HCT116 (cell line): ENCODE data around the gene DOCK3. TPM values are rescaled to one million over a fixed set of nuclear protein-coding genes. Genes with fewer than 3 reads are reported as not detected.
"Not testable (repeated sequence)": the region's sequence is repeated elsewhere in the genome, so short reads cannot be mapped to it uniquely, and the experiment has no call there.

Experiments used
- ATAC-seq: fragments of 200-7000 bp; cut with Tn5 transposase; 2 replicates; pipeline ENCODE4 v1.9.1; 2020; ENCODE audit warnings: mild to moderate bottlenecking, moderate library complexity
- BruUV-seq: library from RNA; stranded (reverse); fragments of 400-500 nt; replicated peaks from 2 replicates; lab custom pipeline; 2021; lab: Mats Ljungman, UMichigan
- CTCF ChIA-PET: fragments of 300-600 bp; sonication (Branson Sonifier 250); formaldehyde crosslinking; loops from one replicate; lab custom pipeline; 2021; ENCODE audit warnings: antibody characterized with exemption; lab: Charles Lee
- POLR2A ChIA-PET: fragments of 300-600, 350-600 bp; sonication (Branson Sonifier 250); formaldehyde crosslinking; loops from one replicate; lab custom pipeline; 2021; ENCODE audit warnings: antibody characterized with exemption; lab: Charles Lee
- RAD21 ChIA-PET, 2 experiments: fragments of 300-600 bp; sonication (Branson Sonifier 250); formaldehyde crosslinking; loops; one replicate each; lab custom pipeline; 2023; ENCODE audit warnings: low total read pairs in 2 of 2; ENCODE audit not compliant: uncharacterized antibody in 2 of 2, unreplicated experiment in 2 of 2, low non-redundant PET in 1 of 2; lab: Charles Lee
- DNase-seq: peaks from one replicate; pipeline ENCODE4 v3.0.0-alpha.2; 2010; ENCODE audit warnings: low read depth, low spot score
- H2AFZ ChIP-seq: fragments of 200-600 bp; shearing (Covaris generic), sonication (generic); 2 replicates; pipeline ENCODE4 v1.6.1; 2017; ENCODE audit warnings: low read depth, mixed run types, mixed read lengths, antibody characterized with exemption, low read length; ENCODE audit not compliant: poor library complexity, severe bottlenecking
- H3K27ac ChIP-seq: 2 replicates; pipeline ENCODE4 v1.5.1; 2012; ENCODE audit warnings: low read depth, low read length
- H3K27me3 ChIP-seq: fragments of 200-600 bp; sonication (generic); 2 replicates; pipeline ENCODE4 v1.6.1; 2016; ENCODE audit warnings: mixed run types, low read length, mixed read lengths; ENCODE audit not compliant: insufficient read depth
- H3K36me3 ChIP-seq, 2 experiments: fragments of 200-500 bp in 1 of 2; fragments of 200-600 bp in 1 of 2; sonication (Bioruptor generic) in 1 of 2; sonication (generic) in 1 of 2; 2 replicates each; pipeline versions ENCODE4 v1.5.1 to v1.6.1; 2014 to 2016; ENCODE audit warnings: low read length in 2 of 2, inconsistent platforms in 1 of 2, mixed read lengths in 1 of 2, mixed run types in 1 of 2; ENCODE audit not compliant: insufficient read depth in 2 of 2, control insufficient read depth in 1 of 2
- H3K4me1 ChIP-seq, 2 experiments: fragments of 200-600 bp in 1 of 2; sonication (generic) in 1 of 2; 2 replicates each; pipeline versions ENCODE4 v1.5.1 to v1.6.1; 2012 to 2017; ENCODE audit warnings: low read length in 2 of 2, inconsistent platforms in 1 of 2, mild to moderate bottlenecking in 1 of 2, mixed read lengths in 1 of 2, mixed run types in 1 of 2, moderate library complexity in 1 of 2; ENCODE audit not compliant: insufficient read depth in 2 of 2, control insufficient read depth in 1 of 2
- H3K4me2 ChIP-seq: fragments of 200-600 bp; sonication (generic); 2 replicates; pipeline ENCODE4 v1.6.1; 2017; ENCODE audit warnings: mixed run types, low read length, mixed read lengths
- H3K4me3 ChIP-seq, 2 experiments: fragments of 200-600 bp in 1 of 2; sonication (generic) in 1 of 2; replicated peaks in 1 of 2; 2 replicates each; pipeline ENCODE4 v1.5.1; 2011 to 2016; ENCODE audit warnings: low read length in 2 of 2, control low read depth in 1 of 2, low read depth in 1 of 2, mild to moderate bottlenecking in 1 of 2, mixed read lengths in 1 of 2, mixed run types in 1 of 2
- H3K79me2 ChIP-seq: fragments of 200-600 bp; sonication (generic); 2 replicates; pipeline ENCODE4 v1.6.1; 2017; ENCODE audit warnings: mild to moderate bottlenecking, mixed run types, low read length, moderate library complexity, mixed read lengths; ENCODE audit not compliant: insufficient read depth
- H3K9ac ChIP-seq: fragments of 200-600 bp; sonication (generic); 2 replicates; pipeline ENCODE4 v1.6.1; 2016; ENCODE audit warnings: low read length, mixed read lengths
- H3K9me2 ChIP-seq: fragments of 200-600 bp; sonication (generic), shearing (Covaris generic); 2 replicates; pipeline ENCODE4 v1.6.1; 2017; ENCODE audit warnings: mixed run types, mild to moderate bottlenecking, moderate library complexity; ENCODE audit not compliant: insufficient read depth
- H3K9me3 ChIP-seq, 2 experiments: fragments of 200-500 bp in 1 of 2; fragments of 200-600 bp in 1 of 2; sonication (Bioruptor generic) in 1 of 2; sonication (generic) in 1 of 2; 2 replicates each; pipeline ENCODE4 v1.6.1; 2014 to 2017; ENCODE audit warnings: low read length in 2 of 2, mixed read lengths in 2 of 2, inconsistent platforms in 1 of 2, low read depth in 1 of 2, mild to moderate bottlenecking in 1 of 2, mixed run types in 1 of 2, moderate library complexity in 1 of 2; ENCODE audit not compliant: control insufficient read depth in 1 of 2, insufficient read depth in 1 of 2
- H4K20me1 ChIP-seq: fragments of 200-600 bp; sonication (generic), shearing (Covaris generic); 2 replicates; pipeline ENCODE4 v1.6.1; 2017; ENCODE audit warnings: mixed run types, mild to moderate bottlenecking, moderate library complexity; ENCODE audit not compliant: insufficient read depth
- CBX3 ChIP-seq: IDR thresholded peaks from 2 replicates; pipeline ENCODE4 v1.6.1; 2012; ENCODE audit warnings: low read depth
- CTCF ChIP-seq, 3 experiments: fragments of 200-600 bp in 1 of 3; sonication (generic) in 1 of 3; IDR thresholded peaks in 2 of 3; conservative IDR thresholded peaks in 1 of 3; 2 replicates each; pipeline ENCODE4 v1.5.1; 2012 to 2017; ENCODE audit warnings: low read depth in 2 of 3, low read length in 2 of 3, antibody characterized with exemption in 1 of 3, borderline replicate concordance in 1 of 3, control low read depth in 1 of 3, mild to moderate bottlenecking in 1 of 3, mixed read lengths in 1 of 3, mixed run types in 1 of 3, moderate library complexity in 1 of 3; ENCODE audit not compliant: insufficient read depth in 1 of 3
- EGR1 ChIP-seq: IDR thresholded peaks from 2 replicates; pipeline ENCODE4 v1.6.1; 2012; ENCODE audit warnings: low read depth
- ELF1 ChIP-seq: IDR thresholded peaks from 2 replicates; pipeline ENCODE4 v1.6.1; 2012; ENCODE audit warnings: low read depth, borderline replicate concordance
- EZH2phosphoT487 ChIP-seq: fragments of 200-600 bp; IDR thresholded peaks from 2 replicates; pipeline ENCODE4 v1.6.1; 2018; ENCODE audit warnings: antibody characterized with exemption, borderline replicate concordance
- FOSL1 ChIP-seq: IDR thresholded peaks from 2 replicates; pipeline ENCODE4 v1.6.1; 2012; ENCODE audit warnings: low read depth
- POLR2A ChIP-seq: IDR thresholded peaks from 2 replicates; pipeline ENCODE4 v1.7.0; 2011; ENCODE audit warnings: borderline replicate concordance; ENCODE audit not compliant: insufficient read depth, insufficient read length; ENCODE audit errors: extremely low read depth
- SIN3A ChIP-seq: IDR thresholded peaks from 2 replicates; pipeline ENCODE4 v1.6.1; 2012; ENCODE audit warnings: low read depth
- SP1 ChIP-seq: IDR thresholded peaks from 2 replicates; pipeline ENCODE4 v1.6.1; 2012; ENCODE audit warnings: low read depth
- SRF ChIP-seq: IDR thresholded peaks from 2 replicates; pipeline ENCODE4 v1.6.1; 2012; ENCODE audit warnings: low read depth
- TCF7L2 ChIP-seq: IDR thresholded peaks from 2 replicates; pipeline ENCODE4 v1.7.0; 2011; ENCODE audit warnings: borderline replicate concordance, inconsistent platforms; ENCODE audit not compliant: insufficient read depth, insufficient read length; ENCODE audit errors: extremely low read depth
- ZFX ChIP-seq: fragments of 450-650 bp; IDR thresholded peaks from 2 replicates; pipeline ENCODE4 v1.6.1; 2017
- ZNF274 ChIP-seq: fragments of 200-500 bp; sonication (Bioruptor generic); IDR thresholded peaks from 2 replicates; pipeline ENCODE4 v1.6.1; 2014; ENCODE audit warnings: mild to moderate bottlenecking, low read depth, low read length, inconsistent platforms
- intact Hi-C: fragments of 100-400 bp; cut with micrococcal nuclease; formaldehyde crosslinking; loops from 2 replicates; pipeline ENCODE4 v1.10.0; 2022
- total RNA-seq: library from RNA; stranded (reverse); gene quantifications from one replicate; pipeline ENCODE4 v1.2.1, GENCODE V29; 2021; ENCODE audit not compliant: unreplicated experiment
- TF ChIP-seq, protein P1 (sequence below): IDR thresholded peaks from 2 replicates; pipeline ENCODE4 v1.6.1; 2011; ENCODE audit warnings: mild to moderate bottlenecking, low read length, moderate library complexity; ENCODE audit not compliant: insufficient replicate concordance; ENCODE audit errors: extremely low read depth
- TF ChIP-seq, protein P2 (sequence below): IDR thresholded peaks from 2 replicates; pipeline ENCODE4 v1.6.1; 2012

DOCK3 gene
- total RNA-seq, 1 experiment from 2014 or later: 4.2 TPM

GRCh38 chr3:50830451-50830850 lies 155.7 kb downstream of the DOCK3 start (continued):
- TF ChIP-seq SP1: no peak
- no peak for TF ChIP-seq EZH2phosphoT487
- no peak for TF ChIP-seq POLR2A

DNA sequence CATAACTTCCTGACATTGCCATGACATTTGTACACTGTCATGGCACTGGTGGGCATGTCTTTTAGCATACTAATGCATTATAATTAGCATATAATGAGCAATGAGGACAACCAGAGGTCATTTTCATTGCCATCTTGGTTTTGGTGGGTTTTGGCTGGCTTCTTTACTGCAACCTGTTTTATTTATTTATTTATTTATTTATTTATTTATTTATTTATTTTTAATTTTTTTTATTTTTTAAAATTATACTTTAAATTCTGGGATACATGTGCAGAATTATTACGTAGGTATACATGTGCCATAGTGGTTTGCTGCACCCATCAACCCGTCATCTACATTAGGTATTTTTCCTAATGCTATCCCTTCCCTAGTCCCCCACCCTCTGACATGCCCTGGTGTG lies 156.3 kb downstream of the DOCK3 start:
- CTCF ChIA-PET, RAD21 ChIA-PET, H3K4me3 ChIP-seq, H4K20me1 ChIP-seq, BruUV-seq, POLR2A ChIA-PET, ATAC-seq, H3K4me1 ChIP-seq, H2AFZ ChIP-seq, H3K27me3 ChIP-seq, H3K36me3 ChIP-seq, H3K4me2 ChIP-seq, H3K79me2 ChIP-seq, DNase-seq, H3K9me2 ChIP-seq, H3K9me3 ChIP-seq, H3K9ac ChIP-seq, intact Hi-C loops, H3K27ac ChIP-seq: not testable (repeated sequence)

DNA sequence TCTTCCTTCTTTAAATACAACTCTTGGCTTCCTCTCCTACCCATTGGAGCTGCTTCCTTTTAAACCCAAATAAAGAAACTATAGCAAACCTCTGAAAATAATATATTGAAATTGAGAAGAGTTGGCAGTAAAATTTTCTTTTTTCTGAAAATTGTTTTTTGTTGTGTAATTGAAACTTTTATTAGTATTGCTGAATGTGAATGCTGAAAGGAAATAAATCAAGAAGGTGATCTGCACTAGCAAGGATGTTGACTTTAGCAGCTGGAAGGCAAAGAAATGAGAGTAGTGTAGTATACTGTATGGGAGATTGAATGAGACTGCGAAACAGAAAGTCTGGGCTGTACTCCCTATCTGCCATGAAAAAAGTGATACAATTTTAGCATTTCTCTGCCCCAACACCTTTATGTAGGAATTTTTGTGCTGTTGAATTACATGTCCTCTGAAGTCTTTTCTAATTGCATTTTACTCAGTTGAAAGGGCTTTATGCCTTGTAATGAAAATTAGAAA lies 166.3 kb downstream of the DOCK3 start:
- DNase-seq (no peak), ATAC-seq (no peak)
- ChIA-PET CTCF (no interaction called here), RAD21 (no interaction called here), POLR2A (no interaction called here)
- Histone ChIP-seq H3K36me3 (no peaks in the 10 kb centered on the region), H3K4me1 (no peaks in the 10 kb centered on the region), H3K27me3 (no peaks in the 10 kb centered on the region), H3K9me3 (no peaks in the 10 kb centered on the region), H4K20me1 (no peaks in the 10 kb centered on the region), H3K27ac (no peak overlapping the region), H3K4me3 (no peak overlapping the region), H3K9me2 (no peaks in the 10 kb centered on the region), H2AFZ (no peak overlapping the region), H3K79me2 (no peaks in the 10 kb centered on the region), H3K9ac (no peak overlapping the region), H3K4me2 (no peak overlapping the region)
- no TSS peak for BruUV-seq
- intact Hi-C loops: no loop called here
- TF ChIP-seq EGR1: no peak
- TF ChIP-seq CTCF (IDR thresholded peaks at IDR 0.05 in 2 of 3, conservative IDR thresholded peaks at IDR 0.05 in 1 of 3; ENCODE audit: borderline replicate concordance in 1 of 3, insufficient read depth in 1 of 3, low read depth in 2 of 3, low read length in 2 of 3): no peak
- TF ChIP-seq EZH2phosphoT487: no peak
- TF ChIP-seq TCF7L2: no peak
- no peak for TF ChIP-seq ZNF274
- no peak for TF ChIP-seq ZFX
- TF ChIP-seq SIN3A: no peak
- TF ChIP-seq, protein P1, sequence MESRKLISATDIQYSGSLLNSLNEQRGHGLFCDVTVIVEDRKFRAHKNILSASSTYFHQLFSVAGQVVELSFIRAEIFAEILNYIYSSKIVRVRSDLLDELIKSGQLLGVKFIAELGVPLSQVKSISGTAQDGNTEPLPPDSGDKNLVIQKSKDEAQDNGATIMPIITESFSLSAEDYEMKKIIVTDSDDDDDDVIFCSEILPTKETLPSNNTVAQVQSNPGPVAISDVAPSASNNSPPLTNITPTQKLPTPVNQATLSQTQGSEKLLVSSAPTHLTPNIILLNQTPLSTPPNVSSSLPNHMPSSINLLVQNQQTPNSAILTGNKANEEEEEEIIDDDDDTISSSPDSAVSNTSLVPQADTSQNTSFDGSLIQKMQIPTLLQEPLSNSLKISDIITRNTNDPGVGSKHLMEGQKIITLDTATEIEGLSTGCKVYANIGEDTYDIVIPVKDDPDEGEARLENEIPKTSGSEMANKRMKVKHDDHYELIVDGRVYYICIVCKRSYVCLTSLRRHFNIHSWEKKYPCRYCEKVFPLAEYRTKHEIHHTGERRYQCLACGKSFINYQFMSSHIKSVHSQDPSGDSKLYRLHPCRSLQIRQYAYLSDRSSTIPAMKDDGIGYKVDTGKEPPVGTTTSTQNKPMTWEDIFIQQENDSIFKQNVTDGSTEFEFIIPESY: no peak
- no peak for TF ChIP-seq SRF
- TF ChIP-seq FOSL1: no peak
- TF ChIP-seq CBX3: no peak
- no peak for TF ChIP-seq ELF1
- TF ChIP-seq, protein P2, sequence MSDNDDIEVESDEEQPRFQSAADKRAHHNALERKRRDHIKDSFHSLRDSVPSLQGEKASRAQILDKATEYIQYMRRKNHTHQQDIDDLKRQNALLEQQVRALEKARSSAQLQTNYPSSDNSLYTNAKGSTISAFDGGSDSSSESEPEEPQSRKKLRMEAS: no peak
- TF ChIP-seq POLR2A: no peak
